Nephron (organoid): ENCODE results near the gene FRY.

ENCODE experiments used
- H3K27ac Mint-ChIP-seq, 3 experiments: 2 replicates each; pipeline ENCODE4 v1.8.0; 2020; ENCODE audit warnings: mixed read lengths in 3 of 3, mild to moderate bottlenecking in 2 of 3, moderate library complexity in 1 of 3
- H3K27me3 Mint-ChIP-seq: 2 replicates; pipeline ENCODE4 v1.8.0; 2021; ENCODE audit warnings: low read depth, mild to moderate bottlenecking, moderate library complexity, mixed read lengths
- H3K36me3 Mint-ChIP-seq: 2 replicates; pipeline ENCODE4 v1.8.0; 2020; ENCODE audit warnings: low read depth, mixed read lengths
- H3K4me1 Mint-ChIP-seq: 2 replicates; pipeline ENCODE4 v1.8.0; 2020; ENCODE audit warnings: mixed read lengths
- H3K4me3 Mint-ChIP-seq, 3 experiments: 2 replicates each; pipeline ENCODE4 v1.8.0; 2020; ENCODE audit warnings: mild to moderate bottlenecking in 3 of 3, mixed read lengths in 3 of 3, moderate library complexity in 2 of 3
- H3K9me3 Mint-ChIP-seq: 2 replicates; pipeline ENCODE4 v1.8.0; 2020; ENCODE audit warnings: mixed read lengths
- TF ChIP-seq, protein P1 (sequence below), 3 experiments: fragments of 200-600 bp; sonication (generic); IDR thresholded peaks; one replicate each; pipeline ENCODE4 v1.5.0; 2021; ENCODE audit warnings: antibody characterized with exemption in 3 of 3; ENCODE audit not compliant: unreplicated experiment in 3 of 3

The FRY gene

DNA sequence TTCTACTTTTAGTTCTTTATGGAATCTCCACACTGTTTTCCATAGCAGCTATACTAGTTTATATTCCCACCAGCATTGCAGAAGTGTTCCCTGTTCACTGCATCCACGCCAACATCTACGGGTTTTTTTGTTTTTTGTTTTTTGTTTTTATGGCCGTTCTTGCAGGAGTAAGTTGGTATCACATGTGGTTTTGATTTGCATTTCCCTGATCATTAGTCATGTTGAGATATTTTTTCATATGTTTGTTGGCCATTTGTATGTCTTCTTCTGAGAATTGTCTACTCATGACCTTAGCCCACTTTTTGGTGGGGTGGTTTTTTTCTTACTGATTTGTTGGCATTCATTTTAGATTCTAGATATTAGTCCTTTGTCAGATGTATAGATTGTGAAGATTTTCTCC lies 89.7 kb downstream of the FRY start:
- Mint-ChIP-seq H3K27me3 (no peaks in the 10 kb centered on the region), H3K9me3 (peaks cover 20% of the 10 kb centered on the region), H3K36me3 (peaks cover 30% of the 10 kb centered on the region), H3K4me3 (no peak overlapping the region), H3K4me1 (peaks cover 12% of the 10 kb centered on the region), H3K27ac (no peak overlapping the region)
- TF ChIP-seq, protein P1, sequence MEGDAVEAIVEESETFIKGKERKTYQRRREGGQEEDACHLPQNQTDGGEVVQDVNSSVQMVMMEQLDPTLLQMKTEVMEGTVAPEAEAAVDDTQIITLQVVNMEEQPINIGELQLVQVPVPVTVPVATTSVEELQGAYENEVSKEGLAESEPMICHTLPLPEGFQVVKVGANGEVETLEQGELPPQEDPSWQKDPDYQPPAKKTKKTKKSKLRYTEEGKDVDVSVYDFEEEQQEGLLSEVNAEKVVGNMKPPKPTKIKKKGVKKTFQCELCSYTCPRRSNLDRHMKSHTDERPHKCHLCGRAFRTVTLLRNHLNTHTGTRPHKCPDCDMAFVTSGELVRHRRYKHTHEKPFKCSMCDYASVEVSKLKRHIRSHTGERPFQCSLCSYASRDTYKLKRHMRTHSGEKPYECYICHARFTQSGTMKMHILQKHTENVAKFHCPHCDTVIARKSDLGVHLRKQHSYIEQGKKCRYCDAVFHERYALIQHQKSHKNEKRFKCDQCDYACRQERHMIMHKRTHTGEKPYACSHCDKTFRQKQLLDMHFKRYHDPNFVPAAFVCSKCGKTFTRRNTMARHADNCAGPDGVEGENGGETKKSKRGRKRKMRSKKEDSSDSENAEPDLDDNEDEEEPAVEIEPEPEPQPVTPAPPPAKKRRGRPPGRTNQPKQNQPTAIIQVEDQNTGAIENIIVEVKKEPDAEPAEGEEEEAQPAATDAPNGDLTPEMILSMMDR (IDR thresholded peaks at IDR 0.05; ENCODE audit: unreplicated experiment in 3 of 3): no peak

DNA sequence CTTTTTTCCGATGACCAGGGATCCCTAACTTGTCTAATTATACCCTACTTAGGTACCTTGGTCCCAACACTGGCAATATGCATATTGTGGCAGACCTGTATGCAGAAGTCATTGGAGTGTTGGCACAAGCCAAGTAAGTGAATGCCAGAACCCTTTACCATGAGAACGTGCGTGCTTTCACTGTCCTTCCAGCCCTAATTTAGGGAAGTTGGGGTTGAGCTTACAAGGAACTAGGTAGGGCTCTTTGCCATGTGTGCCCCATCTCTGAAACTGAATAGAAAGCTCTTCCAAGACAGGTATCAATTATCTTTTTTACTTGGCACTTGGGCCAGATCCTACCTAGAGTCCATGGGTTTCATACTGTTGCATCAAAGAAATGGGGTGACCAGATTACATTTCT lies 93.2 kb downstream of the FRY start:
- H3K4me1 Mint-ChIP-seq: peaks cover 12% of the 10 kb centered on the region
- H3K9me3 Mint-ChIP-seq: peaks cover 20% of the 10 kb centered on the region
- H3K27ac Mint-ChIP-seq: peak overlapping the region in 1 of 3 experiments; percentile 31
- H3K27me3 Mint-ChIP-seq: no peaks in the 10 kb centered on the region
- H3K4me3 Mint-ChIP-seq: no peak overlapping the region
- TF ChIP-seq, protein P1 (IDR thresholded peaks at IDR 0.05; ENCODE audit: unreplicated experiment in 3 of 3): no peak
- peaks cover 30% of the 10 kb centered on the region for H3K36me3 Mint-ChIP-seq

DNA sequence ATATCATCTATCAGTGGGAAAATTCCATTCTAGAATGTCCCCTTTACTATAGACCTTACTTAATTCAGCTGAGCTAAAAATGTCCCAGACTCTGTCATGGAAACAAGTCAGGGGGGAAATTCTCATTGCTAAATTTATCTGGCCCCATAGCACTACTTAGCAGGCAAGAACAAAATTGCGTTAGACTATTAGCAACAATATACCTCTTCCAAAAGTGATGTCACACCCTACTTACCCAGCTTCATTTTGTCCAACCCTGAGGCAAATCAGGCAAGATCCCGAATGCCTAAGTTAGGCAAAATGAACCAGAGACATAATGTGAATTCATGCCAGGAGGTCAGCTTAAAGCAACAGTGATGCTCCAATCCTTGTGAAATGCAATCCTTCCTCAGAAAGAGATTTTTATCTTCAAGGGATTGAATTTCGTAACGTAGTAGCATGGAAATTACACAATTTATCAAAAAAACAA lies 93.7 kb downstream of the FRY start:
- H3K9me3 Mint-ChIP-seq: peaks cover 20% of the 10 kb centered on the region
- peaks cover 12% of the 10 kb centered on the region for H3K4me1 Mint-ChIP-seq
- H3K27ac Mint-ChIP-seq: peak overlapping the region in 1 of 3 experiments; percentile 31
- TF ChIP-seq, protein P1 (IDR thresholded peaks at IDR 0.05; ENCODE audit: unreplicated experiment in 3 of 3): no peak
- no peaks in the 10 kb centered on the region for H3K27me3 Mint-ChIP-seq
- H3K36me3 Mint-ChIP-seq: peaks cover 30% of the 10 kb centered on the region
- no peak overlapping the region for H3K4me3 Mint-ChIP-seq

DNA sequence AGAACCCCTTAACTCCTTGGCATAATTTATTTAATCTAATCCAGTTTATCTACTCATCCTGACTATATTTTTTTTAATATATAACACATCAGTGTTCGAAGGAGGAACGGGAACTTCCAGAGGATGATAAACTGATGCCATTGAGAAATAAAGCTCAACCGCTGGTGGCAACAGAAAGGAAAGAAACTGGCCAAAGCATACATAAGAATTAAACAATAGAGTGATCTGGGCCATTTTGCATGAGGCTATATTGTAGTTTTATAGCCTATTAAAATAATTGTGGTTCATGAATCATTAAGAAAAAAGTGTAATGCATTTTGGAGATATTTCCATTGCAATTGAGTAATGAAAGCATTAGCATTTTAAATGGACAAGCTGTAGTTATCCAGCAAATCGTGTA lies 94.2 kb downstream of the FRY start:
- no peaks in the 10 kb centered on the region for H3K27me3 Mint-ChIP-seq
- peaks cover 30% of the 10 kb centered on the region for H3K36me3 Mint-ChIP-seq
- no peak overlapping the region for H3K27ac Mint-ChIP-seq
- H3K4me1 Mint-ChIP-seq: peaks cover 12% of the 10 kb centered on the region
- H3K4me3 Mint-ChIP-seq: no peak overlapping the region
- TF ChIP-seq, protein P1 (IDR thresholded peaks at IDR 0.05; ENCODE audit: unreplicated experiment in 3 of 3): no peak
- peaks cover 20% of the 10 kb centered on the region for H3K9me3 Mint-ChIP-seq

DNA sequence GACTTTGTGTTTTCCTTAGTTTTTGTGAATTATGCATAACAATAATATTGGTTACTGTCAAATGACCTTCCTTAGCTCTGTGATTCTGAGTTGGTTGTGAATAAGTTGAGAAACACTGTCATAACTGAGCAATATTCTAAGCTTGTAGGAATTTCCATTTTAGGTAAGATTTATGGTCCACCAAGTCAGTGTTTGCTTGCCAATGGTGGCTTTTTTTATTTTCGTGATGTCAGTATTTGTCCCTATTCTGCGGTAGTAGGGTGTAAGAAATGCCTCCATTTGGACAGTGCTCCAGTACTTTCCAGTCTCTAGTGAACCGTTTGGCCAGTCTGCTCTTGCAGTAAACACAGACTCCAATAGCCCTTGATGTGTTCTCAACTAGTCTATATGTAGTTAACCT lies 94.7 kb downstream of the FRY start:
- Mint-ChIP-seq H3K36me3 (peaks cover 26% of the 10 kb centered on the region), H3K4me1 (peaks cover 12% of the 10 kb centered on the region), H3K27me3 (no peaks in the 10 kb centered on the region), H3K9me3 (peaks cover 18% of the 10 kb centered on the region), H3K4me3 (no peak overlapping the region), H3K27ac (no peak overlapping the region)
- TF ChIP-seq, protein P1 (IDR thresholded peaks at IDR 0.05; ENCODE audit: unreplicated experiment in 3 of 3): no peak

DNA sequence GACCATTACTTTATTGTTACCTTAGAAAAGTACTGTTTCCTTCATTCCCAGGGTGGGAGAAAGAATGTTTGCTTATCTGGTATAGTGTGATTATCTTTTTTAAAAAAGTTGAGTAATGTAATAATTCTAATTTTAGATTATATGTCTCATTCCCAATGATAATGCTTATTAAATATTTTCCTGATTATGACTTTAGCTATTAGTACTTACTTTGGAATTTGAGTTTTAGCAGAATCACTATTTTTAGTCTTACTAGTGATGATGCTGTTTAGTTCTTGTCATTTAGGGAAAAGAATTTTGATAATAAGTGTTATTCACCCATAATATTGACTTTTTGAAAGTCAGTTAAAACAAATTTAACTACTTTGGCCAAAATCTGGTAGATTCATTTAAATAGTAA lies 95.2 kb downstream of the FRY start:
- H3K27ac Mint-ChIP-seq: no peak overlapping the region
- TF ChIP-seq, protein P1 (IDR thresholded peaks at IDR 0.05; ENCODE audit: unreplicated experiment in 3 of 3): no peak
- H3K9me3 Mint-ChIP-seq: peaks cover 15% of the 10 kb centered on the region
- H3K4me3 Mint-ChIP-seq: no peak overlapping the region
- H3K36me3 Mint-ChIP-seq: peaks cover 26% of the 10 kb centered on the region
- no peaks in the 10 kb centered on the region for H3K27me3 Mint-ChIP-seq
- H3K4me1 Mint-ChIP-seq: peaks cover 12% of the 10 kb centered on the region
